ENCODE measurements around the gene CA5B. TPM values are rescaled to one million over a fixed set of nuclear protein-coding genes. Genes with fewer than 3 reads are reported as not detected.
A peak's percentile ranks its signal among the peaks of the same experiment; 100 is the strongest.

CA5B gene, protein sequence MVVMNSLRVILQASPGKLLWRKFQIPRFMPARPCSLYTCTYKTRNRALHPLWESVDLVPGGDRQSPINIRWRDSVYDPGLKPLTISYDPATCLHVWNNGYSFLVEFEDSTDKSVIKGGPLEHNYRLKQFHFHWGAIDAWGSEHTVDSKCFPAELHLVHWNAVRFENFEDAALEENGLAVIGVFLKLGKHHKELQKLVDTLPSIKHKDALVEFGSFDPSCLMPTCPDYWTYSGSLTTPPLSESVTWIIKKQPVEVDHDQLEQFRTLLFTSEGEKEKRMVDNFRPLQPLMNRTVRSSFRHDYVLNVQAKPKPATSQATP
- total RNA-seq: 10 to 100 TPM; 14.0 to 31.7 TPM
- polyA plus RNA-seq (2013, experiment 1 of 2): 7.6 TPM
- polyA plus RNA-seq (2013, experiment 2 of 2): 6.4 TPM
- long read RNA-seq, experiment 1, partial matches to known transcripts: 0 of 1 reads
- long read RNA-seq, experiment 1, other reads (novel, unspliced or antisense): 1 of 1 reads
- long read RNA-seq, experiment 2, full-length matches to known transcripts: 3 of 14 reads
- long read RNA-seq, experiment 2, partial matches to known transcripts: 0 of 14 reads
- long read RNA-seq, experiment 2, other reads (novel, unspliced or antisense): 11 of 14 reads
- long read RNA-seq, experiment 3, full-length matches to known transcripts: 8 of 26 reads
- long read RNA-seq, experiment 3, partial matches to known transcripts: 2 of 26 reads
- long read RNA-seq, experiment 3, other reads (novel, unspliced or antisense): 16 of 26 reads
- long read RNA-seq, experiment 4, full-length matches to known transcripts: 3 of 8 reads
- long read RNA-seq, experiment 4, partial matches to known transcripts: 0 of 8 reads
- long read RNA-seq, experiment 4, other reads (novel, unspliced or antisense): 5 of 8 reads

DNA sequence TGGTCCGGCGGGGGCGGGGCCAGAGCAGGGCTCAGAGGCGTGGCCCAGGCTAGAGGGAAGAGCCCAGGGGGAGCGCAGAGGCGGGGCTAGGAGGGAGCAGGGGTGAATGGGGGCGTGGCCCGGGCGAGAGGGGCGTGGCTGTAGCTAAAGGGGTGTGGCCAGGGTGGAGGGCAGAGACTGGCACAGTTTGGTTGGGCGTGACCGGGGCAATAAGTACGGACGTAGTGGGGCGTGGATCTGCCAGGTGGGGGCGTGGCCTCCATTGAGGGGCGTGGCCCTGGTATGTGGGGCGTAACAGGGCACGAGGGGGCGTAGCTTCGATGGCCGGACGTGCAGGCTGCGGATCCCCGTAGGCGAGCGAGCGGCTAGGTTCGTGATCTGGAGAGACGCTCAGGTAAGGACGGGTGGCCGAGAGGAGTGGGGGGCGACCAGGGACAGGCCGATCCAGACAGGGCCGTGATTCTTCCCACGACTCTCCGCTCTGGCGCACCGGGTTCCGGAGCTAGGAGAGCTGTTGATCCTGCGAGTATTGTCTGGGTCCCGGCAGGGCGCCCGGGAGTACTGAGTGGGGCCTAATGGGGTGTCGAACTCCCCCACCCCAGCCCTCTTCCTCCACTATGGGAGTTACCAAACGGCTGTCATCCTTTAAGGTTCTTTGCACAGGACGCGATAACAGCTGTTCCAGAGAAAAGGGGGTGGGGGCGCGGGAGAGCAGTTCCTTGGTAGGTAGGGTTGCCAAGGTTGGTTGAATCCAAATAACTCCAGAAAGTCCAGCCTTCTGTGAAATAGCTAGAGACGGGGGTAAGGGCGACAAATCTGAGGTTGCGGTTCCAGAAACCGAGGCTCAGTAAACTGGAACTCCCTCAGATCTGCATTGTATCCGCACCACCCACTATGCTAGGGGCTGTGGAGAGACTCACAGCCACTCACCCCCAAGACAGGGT lies at the start of gene CA5B:
CA5B (plus strand) TSS at position 312 of the 944 bp plus-strand sequence. CDS start 11,754 bp downstream, outside the sequence.
- Histone ChIP-seq H3K4me3 (ENCODE audit: low read length) (peak within 1 kb of the TSS; percentile 84), H3K27me3 (ENCODE audit: control insufficient read depth, insufficient read depth, low read length, poor library complexity, severe bottlenecking) (no peaks in the 10 kb centered on the region), H3K4me1 (ENCODE audit: control insufficient read depth, insufficient read depth, low read length) (no peaks in the 10 kb centered on the region), H3K9me3 (ENCODE audit: control insufficient read depth, low read length) (no peaks in the 10 kb centered on the region), H3K27ac (ENCODE audit: low read depth, low read length) (no peak within 1 kb of the TSS), H3K9ac (ENCODE audit: extremely low read depth, low read length, poor library complexity, severe bottlenecking) (peak within 1 kb of the TSS; percentile 51), H3K36me3 (ENCODE audit: control insufficient read depth, insufficient read depth, low read length) (peaks cover 1% of the 10 kb centered on the region)
- H3K27ac Mint-ChIP-seq: peak within 1 kb of the TSS; percentile 95
- DNase-seq: peak; percentile 100
- peaks cover 31% of the 10 kb centered on the region for H3K4me1 Mint-ChIP-seq
- H3K27me3 Mint-ChIP-seq (ENCODE audit: insufficient read depth): no peaks in the 10 kb centered on the region
- H3K36me3 Mint-ChIP-seq (ENCODE audit: low read depth): peaks cover 13% of the 10 kb centered on the region
- H3K4me3 Mint-ChIP-seq: peak within 1 kb of the TSS; percentile 91
- H3K9me3 Mint-ChIP-seq: no peaks in the 10 kb centered on the region
- 0 to 5% methylated on average over 7 to 46 of the region's 55 CpGs for WGBS, 2 experiments (ENCODE audit: insufficient coverage in 1 of 2, insufficient read length in 1 of 2)
- TF ChIP-seq, protein P1, sequence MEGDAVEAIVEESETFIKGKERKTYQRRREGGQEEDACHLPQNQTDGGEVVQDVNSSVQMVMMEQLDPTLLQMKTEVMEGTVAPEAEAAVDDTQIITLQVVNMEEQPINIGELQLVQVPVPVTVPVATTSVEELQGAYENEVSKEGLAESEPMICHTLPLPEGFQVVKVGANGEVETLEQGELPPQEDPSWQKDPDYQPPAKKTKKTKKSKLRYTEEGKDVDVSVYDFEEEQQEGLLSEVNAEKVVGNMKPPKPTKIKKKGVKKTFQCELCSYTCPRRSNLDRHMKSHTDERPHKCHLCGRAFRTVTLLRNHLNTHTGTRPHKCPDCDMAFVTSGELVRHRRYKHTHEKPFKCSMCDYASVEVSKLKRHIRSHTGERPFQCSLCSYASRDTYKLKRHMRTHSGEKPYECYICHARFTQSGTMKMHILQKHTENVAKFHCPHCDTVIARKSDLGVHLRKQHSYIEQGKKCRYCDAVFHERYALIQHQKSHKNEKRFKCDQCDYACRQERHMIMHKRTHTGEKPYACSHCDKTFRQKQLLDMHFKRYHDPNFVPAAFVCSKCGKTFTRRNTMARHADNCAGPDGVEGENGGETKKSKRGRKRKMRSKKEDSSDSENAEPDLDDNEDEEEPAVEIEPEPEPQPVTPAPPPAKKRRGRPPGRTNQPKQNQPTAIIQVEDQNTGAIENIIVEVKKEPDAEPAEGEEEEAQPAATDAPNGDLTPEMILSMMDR (conservative IDR thresholded peaks at IDR 0.05): peak; percentile 18

DNA sequence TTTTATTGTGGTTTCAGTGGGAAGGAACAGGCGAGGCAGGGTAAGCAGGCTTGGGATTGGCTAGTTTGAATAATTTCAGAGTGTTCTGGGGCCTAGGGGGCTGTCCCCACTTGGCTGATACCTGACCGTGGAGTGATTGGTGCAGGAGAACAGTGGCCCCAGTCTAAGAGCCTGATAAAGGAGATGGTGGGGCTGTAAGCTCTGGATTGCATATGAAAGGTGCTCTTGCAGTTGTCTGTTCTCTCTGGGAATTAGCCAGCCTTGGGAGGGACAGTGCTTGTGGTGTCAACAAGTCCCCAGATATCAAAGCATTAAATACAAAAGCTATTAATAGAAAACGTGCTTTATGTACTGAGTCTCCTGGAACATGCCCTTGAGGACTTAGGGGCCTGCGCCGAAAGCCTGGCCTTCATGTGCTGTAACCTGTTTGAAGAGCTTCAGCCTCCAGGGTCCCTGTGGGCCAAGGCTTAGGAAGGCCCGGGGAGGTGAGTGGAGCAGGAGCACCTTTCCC lies 43.1 kb upstream of the CA5B start:
- H3K27me3 ChIP-seq (ENCODE audit: control insufficient read depth, insufficient read depth, low read length, poor library complexity, severe bottlenecking): no peaks in the 10 kb centered on the region
- TF ChIP-seq, protein P1 (conservative IDR thresholded peaks at IDR 0.05): no peak
- no peak overlapping the region for H3K27ac ChIP-seq (ENCODE audit: low read depth, low read length)
- H3K9ac ChIP-seq (ENCODE audit: extremely low read depth, low read length, poor library complexity, severe bottlenecking): no peak overlapping the region
- H3K27ac Mint-ChIP-seq: no peak overlapping the region
- H3K36me3 ChIP-seq (ENCODE audit: control insufficient read depth, insufficient read depth, low read length): peaks cover 46% of the 10 kb centered on the region
- WGBS, 2 experiments (ENCODE audit: insufficient coverage in 1 of 2, insufficient read length in 1 of 2): 92 to 97% methylated on average over 2 to 6 of the region's 6 CpGs
- no peaks in the 10 kb centered on the region for H3K9me3 Mint-ChIP-seq
- no peaks in the 10 kb centered on the region for H3K9me3 ChIP-seq (ENCODE audit: control insufficient read depth, low read length)
- H3K36me3 Mint-ChIP-seq (ENCODE audit: low read depth): peaks cover 46% of the 10 kb centered on the region
- no peaks in the 10 kb centered on the region for H3K4me1 Mint-ChIP-seq
- H3K4me3 Mint-ChIP-seq: no peak overlapping the region
- no peaks in the 10 kb centered on the region for H3K27me3 Mint-ChIP-seq (ENCODE audit: insufficient read depth)
- no peak overlapping the region for H3K4me3 ChIP-seq (ENCODE audit: low read length)
- H3K4me1 ChIP-seq (ENCODE audit: control insufficient read depth, insufficient read depth, low read length): no peaks in the 10 kb centered on the region
- DNase-seq: no peak
